WTC11 (cell line): ENCODE data around the gene FGF22. TPM values are rescaled to one million over a fixed set of nuclear protein-coding genes. Genes with fewer than 3 reads are reported as not detected.

Source experiments
- ATAC-seq: fragments of 200-7000 bp; cut with Tn5 transposase; 2 replicates; pipeline ENCODE4 v1.10.0; 2021; ENCODE audit warnings: mild to moderate bottlenecking, moderate library complexity
- CTCF ChIA-PET: fragments of 300-600 bp; sonication (Branson Sonifier 250); formaldehyde crosslinking; loops from one replicate; lab custom pipeline; 2021; ENCODE audit warnings: antibody characterized with exemption; lab: Charles Lee
- POLR2A ChIA-PET: fragments of 350-600 bp; sonication (Branson Sonifier 250); formaldehyde crosslinking; loops from one replicate; lab custom pipeline; 2021; ENCODE audit warnings: antibody characterized with exemption; lab: Charles Lee
- DNase-seq: peaks from one replicate; pipeline ENCODE4 v3.0.0; 2021; ENCODE audit warnings: low spot score
- H3K27ac Mint-ChIP-seq: 2 replicates; pipeline ENCODE4 v1.8.0; 2021; ENCODE audit warnings: mixed read lengths
- H3K27me3 Mint-ChIP-seq: 2 replicates; pipeline ENCODE4 v1.8.0; 2021; ENCODE audit warnings: low read depth, mild to moderate bottlenecking, moderate library complexity, mixed read lengths
- H3K36me3 Mint-ChIP-seq: 2 replicates; pipeline ENCODE4 v1.8.0; 2021; ENCODE audit warnings: mixed read lengths
- H3K4me1 Mint-ChIP-seq: 2 replicates; pipeline ENCODE4 v1.8.0; 2022; ENCODE audit warnings: mixed read lengths
- H3K4me3 Mint-ChIP-seq: 2 replicates; pipeline ENCODE4 v1.8.0; 2021; ENCODE audit warnings: mild to moderate bottlenecking, moderate library complexity, mixed read lengths
- H3K9me3 Mint-ChIP-seq: 2 replicates; pipeline ENCODE4 v1.8.0; 2021; ENCODE audit warnings: mixed read lengths
- AFF4 ChIP-seq: sonication (generic); formaldehyde crosslinking; IDR thresholded peaks from 2 replicates; pipeline ENCODE4 v1.8.1; 2023; ENCODE audit warnings: mild to moderate bottlenecking, missing genetic modification reagents, borderline replicate concordance
- ATF1 ChIP-seq: sonication (generic); formaldehyde crosslinking; IDR thresholded peaks from 2 replicates; pipeline ENCODE4 v1.8.1; 2023; ENCODE audit warnings: mild to moderate bottlenecking, moderate library complexity, missing genetic modification reagents
- ATF6 ChIP-seq: sonication (generic); formaldehyde crosslinking; IDR thresholded peaks from 2 replicates; pipeline ENCODE4 v1.8.1; 2023; ENCODE audit warnings: mild to moderate bottlenecking, missing genetic modification reagents
- CREB1 ChIP-seq: sonication (generic); formaldehyde crosslinking; IDR thresholded peaks from 2 replicates; pipeline ENCODE4 v1.8.0; 2023; ENCODE audit warnings: mild to moderate bottlenecking, missing genetic modification reagents
- ETV6 ChIP-seq: sonication (generic); formaldehyde crosslinking; IDR thresholded peaks from 2 replicates; pipeline ENCODE4 v1.8.1; 2022; ENCODE audit warnings: mild to moderate bottlenecking, missing genetic modification reagents
- GRHL2 ChIP-seq: fragments of 250-450 bp; sonication (Bioruptor Pico); IDR thresholded peaks from 2 replicates; pipeline ENCODE4 v1.8.0; 2022; ENCODE audit warnings: mild to moderate bottlenecking, moderate library complexity; ENCODE audit not compliant: insufficient replicate concordance, severe bottlenecking
- KAT7 ChIP-seq: sonication (generic); formaldehyde crosslinking; IDR thresholded peaks from 2 replicates; pipeline ENCODE4 v1.8.1; 2023; ENCODE audit warnings: missing genetic modification reagents, mild to moderate bottlenecking, borderline replicate concordance
- NFATC4 ChIP-seq: fragments of 250-450 bp; sonication (Bioruptor Pico); IDR thresholded peaks from 2 replicates; pipeline ENCODE4 v1.9.0; 2021; ENCODE audit warnings: mild to moderate bottlenecking
- NR1H2 ChIP-seq: sonication (generic); formaldehyde crosslinking; IDR thresholded peaks from 2 replicates; pipeline ENCODE4 v1.9.0; 2021; ENCODE audit warnings: mild to moderate bottlenecking, moderate library complexity, missing genetic modification reagents
- RORB ChIP-seq: fragments of 250-450 bp; sonication (Bioruptor Pico); IDR thresholded peaks from 2 replicates; pipeline ENCODE4 v1.9.0; 2021; ENCODE audit warnings: mild to moderate bottlenecking
- SMAD4 ChIP-seq: sonication (generic); formaldehyde crosslinking; IDR thresholded peaks from 2 replicates; pipeline ENCODE4 v1.8.0; 2022; ENCODE audit warnings: mild to moderate bottlenecking, missing genetic modification reagents
- SP1 ChIP-seq: sonication (generic); formaldehyde crosslinking; conservative IDR thresholded peaks from 2 replicates; pipeline ENCODE4 v1.8.1; 2022; ENCODE audit warnings: missing genetic modification reagents
- ZBTB21 ChIP-seq: sonication (generic); formaldehyde crosslinking; IDR thresholded peaks from 2 replicates; pipeline ENCODE4 v1.8.1; 2023; ENCODE audit warnings: mild to moderate bottlenecking, missing genetic modification reagents, borderline replicate concordance
- ZNF121 ChIP-seq: sonication (generic); formaldehyde crosslinking; IDR thresholded peaks from 2 replicates; pipeline ENCODE4 v1.8.0; 2023; ENCODE audit warnings: missing genetic modification reagents
- ZNF416 ChIP-seq: fragments of 250-450 bp; sonication (Bioruptor Pico); IDR thresholded peaks from 2 replicates; pipeline ENCODE4 v1.9.0; 2021; ENCODE audit warnings: mild to moderate bottlenecking, inconsistent platforms
- total RNA-seq: library from RNA; stranded (reverse); gene quantifications from 3 replicates; pipeline ENCODE4 v1.2.3, GENCODE V29; 2021
- TF ChIP-seq, protein P1 (sequence below): sonication (generic); formaldehyde crosslinking; IDR thresholded peaks from 2 replicates; pipeline ENCODE4 v1.8.0; 2022; ENCODE audit warnings: mild to moderate bottlenecking, missing genetic modification reagents
- TF ChIP-seq, protein P2 (sequence below): fragments of 250-450 bp; sonication (Bioruptor Pico); IDR thresholded peaks from 2 replicates; pipeline ENCODE4 v1.8.0; 2021; ENCODE audit warnings: mild to moderate bottlenecking
- TF ChIP-seq, protein P3 (sequence below): sonication (generic); formaldehyde crosslinking; IDR thresholded peaks from 2 replicates; pipeline ENCODE4 v1.8.1; 2022; ENCODE audit warnings: mild to moderate bottlenecking, missing genetic modification reagents, moderate library complexity, borderline replicate concordance
- TF ChIP-seq, protein P4 (sequence below): sonication (generic); formaldehyde crosslinking; IDR thresholded peaks from 2 replicates; pipeline ENCODE4 v1.8.0; 2023; ENCODE audit warnings: missing genetic modification reagents, mild to moderate bottlenecking, borderline replicate concordance

FGF22 gene
- total RNA-seq, 1 experiment from 2014 or later, result 1.6 TPM

DNA sequence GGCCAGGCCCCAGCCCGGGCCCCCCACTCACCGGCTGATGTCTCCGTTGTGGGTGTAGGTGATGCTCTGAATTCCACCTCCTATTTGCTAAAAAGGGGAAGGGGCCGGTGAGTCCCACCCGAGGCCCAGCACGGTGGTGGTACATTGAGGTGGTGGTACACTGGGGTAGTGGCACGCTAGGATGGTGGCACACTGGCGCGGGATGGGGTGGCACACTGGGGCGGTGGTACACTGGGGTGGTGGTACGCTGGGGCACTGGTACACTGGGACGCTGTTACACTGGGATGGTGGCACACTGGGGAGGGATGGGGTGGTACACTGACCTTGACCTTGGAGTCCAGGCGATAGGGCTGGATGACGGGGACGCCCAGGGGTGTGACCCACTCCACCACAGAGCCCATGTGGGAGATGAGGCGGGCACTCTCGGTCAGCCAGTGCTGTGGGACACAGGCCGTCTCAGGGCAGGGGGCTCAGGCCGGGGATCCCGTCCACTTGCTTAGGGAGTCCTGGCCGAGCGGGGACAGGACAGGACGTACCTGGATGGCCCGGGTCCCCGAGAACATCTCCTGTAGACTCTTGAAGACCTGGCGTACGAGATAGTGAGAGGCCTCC, 20.9 kb upstream of the FGF22 start (continued):
- TF ChIP-seq AFF4 (no peak), ATF1 (CRISPR knock-in tag) (no peak), ZNF121 (CRISPR knock-in tag) (no peak), ZBTB21 (CRISPR knock-in tag) (no peak), CREB1 (CRISPR knock-in tag) (no peak), KAT7 (CRISPR knock-in tag) (no peak), SMAD4 (no peak)
- TF ChIP-seq, protein P1, sequence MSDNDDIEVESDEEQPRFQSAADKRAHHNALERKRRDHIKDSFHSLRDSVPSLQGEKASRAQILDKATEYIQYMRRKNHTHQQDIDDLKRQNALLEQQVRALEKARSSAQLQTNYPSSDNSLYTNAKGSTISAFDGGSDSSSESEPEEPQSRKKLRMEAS, result no peak

DNA sequence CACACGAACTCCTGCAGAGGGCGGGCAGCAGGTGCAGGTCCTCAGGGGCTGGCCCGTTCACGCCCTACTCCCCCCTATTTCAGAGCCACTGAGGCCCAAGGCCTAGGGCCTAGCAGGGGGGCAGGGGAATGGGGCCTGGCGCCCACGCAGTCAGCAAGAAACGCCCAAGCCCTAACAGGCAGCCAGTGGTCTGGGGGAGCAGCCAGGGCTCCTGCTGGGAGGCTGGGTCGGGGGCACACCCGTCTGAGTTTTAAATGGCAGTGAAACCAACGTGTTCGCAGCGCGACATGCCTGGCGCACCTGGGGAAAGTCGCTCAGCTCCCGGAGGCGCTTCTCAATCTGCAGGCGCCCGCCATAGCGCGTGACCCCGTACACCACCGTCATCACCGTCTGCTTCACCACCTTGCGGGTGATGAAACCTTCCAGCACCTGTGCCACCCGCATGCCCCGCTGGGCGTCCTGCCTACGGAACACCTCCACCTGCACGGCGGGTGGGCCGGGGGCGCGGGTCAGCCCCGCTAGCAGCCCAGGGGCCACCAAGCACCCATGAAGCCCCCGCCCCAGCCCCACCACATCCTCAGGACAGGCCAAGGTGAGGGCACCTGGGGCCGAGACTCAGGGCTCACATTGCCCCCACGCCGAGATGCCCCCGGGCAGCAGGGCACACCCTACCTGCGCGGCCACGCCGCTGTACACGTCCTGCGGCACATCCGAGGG, 20.2 kb upstream of the FGF22 start:
- Mint-ChIP-seq H3K4me1 (no peaks in the 10 kb centered on the region), H3K4me3 (no peak overlapping the region), H3K36me3 (peaks cover 26% of the 10 kb centered on the region), H3K9me3 (no peaks in the 10 kb centered on the region), H3K27ac (no peak overlapping the region), H3K27me3 (no peaks in the 10 kb centered on the region)
- POLR2A ChIA-PET, result no interaction called here
- TF ChIP-seq NFATC4 (CRISPR knock-in tag) (no peak), ZNF416 (CRISPR knock-in tag) (no peak), GRHL2 (CRISPR knock-in tag) (no peak), ATF1 (CRISPR knock-in tag) (no peak), SP1 (CRISPR knock-in tag) (no peak), ZBTB21 (CRISPR knock-in tag) (no peak), ATF6 (no peak)
- TF ChIP-seq, protein P2, sequence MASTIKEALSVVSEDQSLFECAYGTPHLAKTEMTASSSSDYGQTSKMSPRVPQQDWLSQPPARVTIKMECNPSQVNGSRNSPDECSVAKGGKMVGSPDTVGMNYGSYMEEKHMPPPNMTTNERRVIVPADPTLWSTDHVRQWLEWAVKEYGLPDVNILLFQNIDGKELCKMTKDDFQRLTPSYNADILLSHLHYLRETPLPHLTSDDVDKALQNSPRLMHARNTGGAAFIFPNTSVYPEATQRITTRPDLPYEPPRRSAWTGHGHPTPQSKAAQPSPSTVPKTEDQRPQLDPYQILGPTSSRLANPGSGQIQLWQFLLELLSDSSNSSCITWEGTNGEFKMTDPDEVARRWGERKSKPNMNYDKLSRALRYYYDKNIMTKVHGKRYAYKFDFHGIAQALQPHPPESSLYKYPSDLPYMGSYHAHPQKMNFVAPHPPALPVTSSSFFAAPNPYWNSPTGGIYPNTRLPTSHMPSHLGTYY (CRISPR knock-in tag), result no peak
- CTCF ChIA-PET, result no interaction called here
- DNase-seq (no peak), ATAC-seq (no peak)

DNA sequence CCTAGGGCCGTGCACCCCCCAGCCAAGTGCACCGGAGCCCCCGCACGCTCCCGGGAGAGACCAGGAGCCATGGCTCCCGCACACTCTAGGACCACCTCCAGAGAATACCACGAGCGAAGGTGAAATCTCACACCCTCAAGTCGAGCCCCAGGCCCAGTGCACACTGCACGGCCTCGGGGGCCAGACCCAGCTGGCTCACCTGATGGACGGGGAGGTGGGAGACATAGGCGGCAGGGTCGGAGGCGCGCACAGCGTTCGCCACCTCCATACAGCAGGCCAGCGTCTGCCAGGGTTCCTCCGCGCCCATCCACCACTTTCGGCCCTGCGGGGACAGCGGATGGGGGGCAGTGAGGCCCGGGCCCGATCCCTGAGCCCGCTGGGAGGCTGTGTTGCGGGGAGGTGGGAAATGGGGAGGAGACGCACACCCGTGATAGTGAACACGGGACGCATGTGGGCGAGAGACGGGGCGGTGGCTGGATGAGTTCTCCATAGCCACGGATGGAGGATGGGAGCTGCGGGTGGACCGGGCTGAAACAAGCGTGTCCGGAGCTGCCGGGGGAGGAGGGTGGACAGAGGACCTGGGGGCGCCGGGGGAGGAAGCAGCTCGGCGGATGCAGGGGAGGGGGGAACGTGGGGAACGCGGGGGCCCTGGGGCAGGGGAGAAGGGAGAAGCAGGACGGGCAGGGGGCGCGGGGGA, 19.4 kb upstream of the FGF22 start:
- Mint-ChIP-seq H3K4me3 (no peak overlapping the region), H3K27me3 (no peaks in the 10 kb centered on the region), H3K36me3 (peaks cover 21% of the 10 kb centered on the region), H3K9me3 (no peaks in the 10 kb centered on the region), H3K27ac (no peak overlapping the region), H3K4me1 (no peaks in the 10 kb centered on the region)
- POLR2A ChIA-PET, result no interaction called here
- CTCF ChIA-PET, result no interaction called here
- ATAC-seq (no peak), DNase-seq (no peak)
- no peak for TF ChIP-seq ETV6 (CRISPR knock-in tag)
- TF ChIP-seq RORB (CRISPR knock-in tag), result no peak
- TF ChIP-seq, protein P3, sequence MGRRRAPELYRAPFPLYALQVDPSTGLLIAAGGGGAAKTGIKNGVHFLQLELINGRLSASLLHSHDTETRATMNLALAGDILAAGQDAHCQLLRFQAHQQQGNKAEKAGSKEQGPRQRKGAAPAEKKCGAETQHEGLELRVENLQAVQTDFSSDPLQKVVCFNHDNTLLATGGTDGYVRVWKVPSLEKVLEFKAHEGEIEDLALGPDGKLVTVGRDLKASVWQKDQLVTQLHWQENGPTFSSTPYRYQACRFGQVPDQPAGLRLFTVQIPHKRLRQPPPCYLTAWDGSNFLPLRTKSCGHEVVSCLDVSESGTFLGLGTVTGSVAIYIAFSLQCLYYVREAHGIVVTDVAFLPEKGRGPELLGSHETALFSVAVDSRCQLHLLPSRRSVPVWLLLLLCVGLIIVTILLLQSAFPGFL (CRISPR knock-in tag), result no peak
- TF ChIP-seq NR1H2, result no peak
- TF ChIP-seq, protein P4, sequence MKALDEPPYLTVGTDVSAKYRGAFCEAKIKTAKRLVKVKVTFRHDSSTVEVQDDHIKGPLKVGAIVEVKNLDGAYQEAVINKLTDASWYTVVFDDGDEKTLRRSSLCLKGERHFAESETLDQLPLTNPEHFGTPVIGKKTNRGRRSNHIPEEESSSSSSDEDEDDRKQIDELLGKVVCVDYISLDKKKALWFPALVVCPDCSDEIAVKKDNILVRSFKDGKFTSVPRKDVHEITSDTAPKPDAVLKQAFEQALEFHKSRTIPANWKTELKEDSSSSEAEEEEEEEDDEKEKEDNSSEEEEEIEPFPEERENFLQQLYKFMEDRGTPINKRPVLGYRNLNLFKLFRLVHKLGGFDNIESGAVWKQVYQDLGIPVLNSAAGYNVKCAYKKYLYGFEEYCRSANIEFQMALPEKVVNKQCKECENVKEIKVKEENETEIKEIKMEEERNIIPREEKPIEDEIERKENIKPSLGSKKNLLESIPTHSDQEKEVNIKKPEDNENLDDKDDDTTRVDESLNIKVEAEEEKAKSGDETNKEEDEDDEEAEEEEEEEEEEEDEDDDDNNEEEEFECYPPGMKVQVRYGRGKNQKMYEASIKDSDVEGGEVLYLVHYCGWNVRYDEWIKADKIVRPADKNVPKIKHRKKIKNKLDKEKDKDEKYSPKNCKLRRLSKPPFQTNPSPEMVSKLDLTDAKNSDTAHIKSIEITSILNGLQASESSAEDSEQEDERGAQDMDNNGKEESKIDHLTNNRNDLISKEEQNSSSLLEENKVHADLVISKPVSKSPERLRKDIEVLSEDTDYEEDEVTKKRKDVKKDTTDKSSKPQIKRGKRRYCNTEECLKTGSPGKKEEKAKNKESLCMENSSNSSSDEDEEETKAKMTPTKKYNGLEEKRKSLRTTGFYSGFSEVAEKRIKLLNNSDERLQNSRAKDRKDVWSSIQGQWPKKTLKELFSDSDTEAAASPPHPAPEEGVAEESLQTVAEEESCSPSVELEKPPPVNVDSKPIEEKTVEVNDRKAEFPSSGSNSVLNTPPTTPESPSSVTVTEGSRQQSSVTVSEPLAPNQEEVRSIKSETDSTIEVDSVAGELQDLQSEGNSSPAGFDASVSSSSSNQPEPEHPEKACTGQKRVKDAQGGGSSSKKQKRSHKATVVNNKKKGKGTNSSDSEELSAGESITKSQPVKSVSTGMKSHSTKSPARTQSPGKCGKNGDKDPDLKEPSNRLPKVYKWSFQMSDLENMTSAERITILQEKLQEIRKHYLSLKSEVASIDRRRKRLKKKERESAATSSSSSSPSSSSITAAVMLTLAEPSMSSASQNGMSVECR, result no peak
